ENCODE results near the gene HAPLN3.

HAPLN3 gene

GRCh38 chr15:88891540-88892254 lies 3.6 kb downstream of the HAPLN3 start:
- Mint-ChIP-seq H3K4me3 (no peak overlapping the region), H3K4me1 (ENCODE audit: low read depth) (peaks cover 31% of the 10 kb centered on the region), H3K27me3 (no peaks in the 10 kb centered on the region), H3K36me3 (ENCODE audit: low read depth) (peaks cover 62% of the 10 kb centered on the region), H3K9me3 (no peaks in the 10 kb centered on the region), H3K27ac (no peak overlapping the region)
- DNase-seq, result no peak

GRCh38 chr15:88890495-88890894 lies 4.8 kb downstream of the HAPLN3 start:
- DNase-seq, result no peak
- H3K27ac Mint-ChIP-seq, result peak overlapping the region; percentile 11
- H3K9me3 Mint-ChIP-seq, result no peaks in the 10 kb centered on the region
- peaks cover 73% of the 10 kb centered on the region for H3K36me3 Mint-ChIP-seq (ENCODE audit: low read depth)
- peaks cover 24% of the 10 kb centered on the region for H3K4me1 Mint-ChIP-seq (ENCODE audit: low read depth)
- H3K27me3 Mint-ChIP-seq, result no peaks in the 10 kb centered on the region
- no peak overlapping the region for H3K4me3 Mint-ChIP-seq

- no peaks in the 10 kb centered on the region for H3K9me3 Mint-ChIP-seq
- no peaks in the 10 kb centered on the region for H3K27me3 Mint-ChIP-seq
- H3K4me1 Mint-ChIP-seq (ENCODE audit: low read depth), result peaks cover 19% of the 10 kb centered on the region
- H3K36me3 Mint-ChIP-seq (ENCODE audit: low read depth), result peaks cover 86% of the 10 kb centered on the region
- no peak for DNase-seq
- no peak overlapping the region for H3K4me3 Mint-ChIP-seq
- H3K27ac Mint-ChIP-seq, result no peak overlapping the region
Observed at GRCh38 chr15:88888719-88889118, 6.6 kb downstream of the HAPLN3 start.

- Mint-ChIP-seq H3K4me1 (ENCODE audit: low read depth) (peaks cover 12% of the 10 kb centered on the region), H3K4me3 (no peak overlapping the region), H3K36me3 (ENCODE audit: low read depth) (peaks cover 89% of the 10 kb centered on the region), H3K9me3 (no peaks in the 10 kb centered on the region), H3K27me3 (no peaks in the 10 kb centered on the region), H3K27ac (no peak overlapping the region)
- no peak for DNase-seq
Observed at GRCh38 chr15:88887068-88887580, 8.2 kb downstream of the HAPLN3 start.

- Mint-ChIP-seq H3K27me3 (no peaks in the 10 kb centered on the region), H3K4me3 (no peak overlapping the region), H3K9me3 (no peaks in the 10 kb centered on the region), H3K4me1 (ENCODE audit: low read depth) (peaks cover 5% of the 10 kb centered on the region), H3K27ac (no peak overlapping the region), H3K36me3 (ENCODE audit: low read depth) (peaks cover 94% of the 10 kb centered on the region)
- no peak for DNase-seq
Observed at GRCh38 chr15:88882785-88883184, 12.6 kb downstream of the HAPLN3 start.

- Mint-ChIP-seq H3K27me3 (no peaks in the 10 kb centered on the region), H3K27ac (peak overlapping the region; percentile 35), H3K36me3 (ENCODE audit: low read depth) (peaks cover 93% of the 10 kb centered on the region), H3K9me3 (no peaks in the 10 kb centered on the region), H3K4me1 (ENCODE audit: low read depth) (peaks cover 5% of the 10 kb centered on the region), H3K4me3 (no peak overlapping the region)
- no peak for DNase-seq
Observed at GRCh38 chr15:88881775-88882174, 13.6 kb downstream of the HAPLN3 start.

GRCh38 chr15:88880944-88881740 lies 14.2 kb downstream of the HAPLN3 start:
- no peak overlapping the region for H3K4me3 Mint-ChIP-seq
- peaks cover 93% of the 10 kb centered on the region for H3K36me3 Mint-ChIP-seq (ENCODE audit: low read depth)
- H3K27ac Mint-ChIP-seq, result no peak overlapping the region

GRCh38 chr15:88878720-88879184 lies 16.6 kb downstream of the HAPLN3 start:
- Mint-ChIP-seq H3K4me1 (ENCODE audit: low read depth) (no peaks in the 10 kb centered on the region), H3K9me3 (no peaks in the 10 kb centered on the region), H3K36me3 (ENCODE audit: low read depth) (peaks cover 87% of the 10 kb centered on the region), H3K27ac (no peak overlapping the region), H3K27me3 (no peaks in the 10 kb centered on the region), H3K4me3 (no peak overlapping the region)
- peak; percentile 54 for DNase-seq

More at GRCh38 chr15:88880944-88881740, 14.2 kb downstream of the HAPLN3 start:
- DNase-seq, result no peak
- Mint-ChIP-seq H3K9me3 (no peaks in the 10 kb centered on the region), H3K4me1 (ENCODE audit: low read depth) (peaks cover 5% of the 10 kb centered on the region), H3K27me3 (no peaks in the 10 kb centered on the region)

- Mint-ChIP-seq H3K4me1 (ENCODE audit: low read depth) (no peaks in the 10 kb centered on the region), H3K9me3 (no peaks in the 10 kb centered on the region), H3K27ac (no peak overlapping the region), H3K4me3 (no peak overlapping the region), H3K27me3 (no peaks in the 10 kb centered on the region), H3K36me3 (ENCODE audit: low read depth) (peaks cover 81% of the 10 kb centered on the region)
- DNase-seq, result no peak
Observed at GRCh38 chr15:88877906-88878305, 17.4 kb downstream of the HAPLN3 start.

- Mint-ChIP-seq H3K36me3 (ENCODE audit: low read depth) (peaks cover 78% of the 10 kb centered on the region), H3K9me3 (no peaks in the 10 kb centered on the region), H3K27ac (no peak overlapping the region), H3K27me3 (no peaks in the 10 kb centered on the region), H3K4me3 (no peak overlapping the region), H3K4me1 (ENCODE audit: low read depth) (no peaks in the 10 kb centered on the region)
- DNase-seq, result no peak
Observed at GRCh38 chr15:88877415-88877814, 17.9 kb downstream of the HAPLN3 start.

GRCh38 chr15:88876573-88876972 lies 18.8 kb downstream of the HAPLN3 start:
- Mint-ChIP-seq H3K36me3 (ENCODE audit: low read depth) (peaks cover 69% of the 10 kb centered on the region), H3K27me3 (no peaks in the 10 kb centered on the region), H3K4me3 (no peak overlapping the region), H3K4me1 (ENCODE audit: low read depth) (no peaks in the 10 kb centered on the region), H3K27ac (no peak overlapping the region), H3K9me3 (no peaks in the 10 kb centered on the region)
- DNase-seq, result no peak

GRCh38 chr15:88874684-88875083 lies 20.7 kb downstream of the HAPLN3 start:
- no peak overlapping the region for H3K4me3 Mint-ChIP-seq
- H3K27ac Mint-ChIP-seq, result no peak overlapping the region
- no peaks in the 10 kb centered on the region for H3K9me3 Mint-ChIP-seq
- peaks cover 51% of the 10 kb centered on the region for H3K36me3 Mint-ChIP-seq (ENCODE audit: low read depth)
- no peaks in the 10 kb centered on the region for H3K4me1 Mint-ChIP-seq (ENCODE audit: low read depth)
- no peaks in the 10 kb centered on the region for H3K27me3 Mint-ChIP-seq
- no peak for DNase-seq

- H3K36me3 Mint-ChIP-seq (ENCODE audit: low read depth), result peaks cover 46% of the 10 kb centered on the region
- H3K27me3 Mint-ChIP-seq, result no peaks in the 10 kb centered on the region
- no peak for DNase-seq
- H3K9me3 Mint-ChIP-seq, result no peaks in the 10 kb centered on the region
- no peak overlapping the region for H3K4me3 Mint-ChIP-seq
- no peak overlapping the region for H3K27ac Mint-ChIP-seq
- H3K4me1 Mint-ChIP-seq (ENCODE audit: low read depth), result no peaks in the 10 kb centered on the region
Observed at GRCh38 chr15:88874275-88874674, 21.1 kb downstream of the HAPLN3 start.

GRCh38 chr15:88873786-88874185 lies 21.6 kb downstream of the HAPLN3 start:
- H3K36me3 Mint-ChIP-seq (ENCODE audit: low read depth), result peaks cover 42% of the 10 kb centered on the region
- H3K4me3 Mint-ChIP-seq, result no peak overlapping the region
- DNase-seq, result no peak
- H3K27ac Mint-ChIP-seq, result no peak overlapping the region
- H3K9me3 Mint-ChIP-seq, result no peaks in the 10 kb centered on the region
- H3K4me1 Mint-ChIP-seq (ENCODE audit: low read depth), result no peaks in the 10 kb centered on the region
- H3K27me3 Mint-ChIP-seq, result no peaks in the 10 kb centered on the region

- Mint-ChIP-seq H3K9me3 (no peaks in the 10 kb centered on the region), H3K36me3 (ENCODE audit: low read depth) (peaks cover 31% of the 10 kb centered on the region), H3K4me3 (no peak overlapping the region), H3K4me1 (ENCODE audit: low read depth) (no peaks in the 10 kb centered on the region), H3K27ac (no peak overlapping the region), H3K27me3 (no peaks in the 10 kb centered on the region)
- no peak for DNase-seq
Observed at GRCh38 chr15:88872706-88873105, 22.6 kb downstream of the HAPLN3 start.

All from activated T-cell treated with anti-CD3 and anti-CD28 coated beads, Interleukin-2, amount 50 U/mL, for 24 hours (primary cell).